RWPE1 (cell line): ENCODE results near the gene DEPP1.

Source experiments
- CTCF ChIA-PET: fragments of 350-600 bp; sonication (Branson Sonifier 250); formaldehyde crosslinking; extraction: SDS; loops from one replicate; lab custom pipeline; 2021; lab: Yijun Ruan, JAX
- POLR2A ChIA-PET: fragments of 400-600 bp; formaldehyde crosslinking; extraction: SDS; loops from one replicate; lab custom pipeline; 2020; ENCODE audit warnings: antibody characterized with exemption; ENCODE audit not compliant: low non-redundant PET; lab: Yijun Ruan, JAX
- DNase-seq: peaks from one replicate; pipeline ENCODE4 v3.0.0; 2012; ENCODE audit warnings: low spot score
- H3K27ac ChIP-seq: fragments of 450-650 bp; 2 replicates; pipeline ENCODE4 v1.5.1; 2017
- CTCF ChIP-seq: fragments of 450-650 bp; conservative IDR thresholded peaks from 2 replicates; pipeline ENCODE4 v1.5.1; 2017; ENCODE audit warnings: low read depth, mild to moderate bottlenecking

The DEPP1 gene

GRCh38 chr10:44998146-44998631, 19.6 kb upstream of the DEPP1 start:
- POLR2A ChIA-PET: no interaction called here
- no peak for DNase-seq
- CTCF ChIA-PET: no interaction called here
- H3K27ac ChIP-seq: no peak overlapping the region
- TF ChIP-seq CTCF: no peak

GRCh38 chr10:44997105-44997748, 18.6 kb upstream of the DEPP1 start:
- ChIA-PET CTCF (no interaction called here), POLR2A (no interaction called here)
- DNase-seq: no peak
- no peak overlapping the region for H3K27ac ChIP-seq
- TF ChIP-seq CTCF: no peak

- ChIA-PET CTCF (no interaction called here), POLR2A (no interaction called here)
- no peak for DNase-seq
- H3K27ac ChIP-seq: no peak overlapping the region
- no peak for TF ChIP-seq CTCF
Observed at GRCh38 chr10:44995914-44996669, 17.5 kb upstream of the DEPP1 start.

GRCh38 chr10:44995581-44995913, 16.9 kb upstream of the DEPP1 start:
- ChIA-PET POLR2A (no interaction called here), CTCF (no interaction called here)
- no peak for DNase-seq
- no peak overlapping the region for H3K27ac ChIP-seq
- no peak for TF ChIP-seq CTCF

- ChIA-PET CTCF (no interaction called here), POLR2A (no interaction called here)
- no peak for TF ChIP-seq CTCF
- no peak overlapping the region for H3K27ac ChIP-seq
- no peak for DNase-seq
Observed at GRCh38 chr10:44994752-44995530, 16.3 kb upstream of the DEPP1 start.
